ENCODE measurements around the gene BRIX1. TPM values are rescaled to one million over a fixed set of nuclear protein-coding genes. Genes with fewer than 3 reads are reported as not detected.

Gene BRIX1
- total and polyA plus RNA-seq, 2 donors (not counting 1 experiment from before 2014, with no cell fraction given), result 6.9 to 29.3 TPM

- intact Hi-C loops (cut with micrococcal nuclease), result no loop called here
- Mint-ChIP-seq H3K27ac (peak overlapping the region; percentile 94), H3K9me3 (ENCODE audit: insufficient read depth) (no peaks in the 10 kb centered on the region), H3K27me3 (no peaks in the 10 kb centered on the region), H3K4me1 (peaks cover 28% of the 10 kb centered on the region), H3K4me3 (peak overlapping the region; percentile 96)
- Histone ChIP-seq H3K27me3 (replicated peaks in 1 of 4; ENCODE audit: control extremely low read depth in 1 of 4, control insufficient read depth in 3 of 4, insufficient read depth in 4 of 4, low read length in 3 of 4) (no peaks in the 10 kb centered on the region), H3K27ac (ENCODE audit: low read length in 2 of 2) (peak overlapping the region in 1 of 2 donors; percentile 94), H3K4me1 (ENCODE audit: control insufficient read depth in 2 of 2, insufficient read depth in 2 of 2, low read length in 2 of 2) (peaks cover 15 to 20% of the 10 kb centered on the region in 2 donors), H3K4me2 (replicated peaks; ENCODE audit: low read depth, low read length, poor library complexity, severe bottlenecking) (peak overlapping the region; percentile 76), H2AFZ (ENCODE audit: insufficient read depth, low read depth, low read length, poor library complexity, severe bottlenecking) (peak overlapping the region; percentile 87), H3K9ac (ENCODE audit: low read length) (peak overlapping the region; percentile 90), H3K36me3 (replicated peaks in 1 of 2; ENCODE audit: control extremely low read depth in 1 of 2, control insufficient read depth in 1 of 2, extremely low read depth in 1 of 2, insufficient read depth in 2 of 2, low read length in 1 of 2) (peaks cover 6 to 11% of the 10 kb centered on the region in 2 experiments), H4K20me1 (ENCODE audit: control insufficient read depth, insufficient read depth, low read length, poor library complexity, severe bottlenecking) (no peaks in the 10 kb centered on the region), H3K4me3 (ENCODE audit: control extremely low read depth in 1 of 5, extremely low read depth in 1 of 5, insufficient read depth in 1 of 5, low read depth in 2 of 5, low read length in 4 of 5) (peak overlapping the region; percentile 60 to 88 (median 73)), H3K9me3 (ENCODE audit: control extremely low read depth in 1 of 3, control insufficient read depth in 2 of 3, insufficient read depth in 1 of 3, low read length in 2 of 3) (no peaks in the 10 kb centered on the region), H3K79me2 (ENCODE audit: control insufficient read depth, insufficient read depth, low read length) (peaks cover 43% of the 10 kb centered on the region)
- CTCF ChIA-PET, result interaction anchor here (1.0 to 2.2 kb wide), 5 partner anchors 10 to 92 kb away, joined by 3 to 24 read pairs (median 5); partner anchors contain the start of genes BRIX1, RAD1 and TTC23L
- ATAC-seq (ENCODE audit: low read depth) (no peak), DNase-seq (no peak)
- POLR2A ChIA-PET, result interaction anchor here (2.5 kb wide), 1 partner anchor 15 kb away, joined by 54 read pairs; the partner anchor contains the start of genes BRIX1 and RAD1
- 0% methylated on average over 2 of the region's 3 CpGs for WGBS (ENCODE audit: insufficient coverage)
- TF ChIP-seq EZH2 (IDR thresholded peaks at IDR 0.05; ENCODE audit: borderline replicate concordance, insufficient read depth, low read depth, low read length, poor library complexity, severe bottlenecking), result no peak
- TF ChIP-seq CTCF (IDR thresholded peaks at IDR 0.05), result no peak
These were observed 14.9 kb downstream of the BRIX1 start for GRCh38 chr5:34930462-34930844.

- Histone ChIP-seq H3K9ac (ENCODE audit: low read length) (peak overlapping the region; percentile 90), H3K4me2 (replicated peaks; ENCODE audit: low read depth, low read length, poor library complexity, severe bottlenecking) (peak overlapping the region; percentile 76), H4K20me1 (ENCODE audit: control insufficient read depth, insufficient read depth, low read length, poor library complexity, severe bottlenecking) (no peaks in the 10 kb centered on the region), H3K79me2 (ENCODE audit: control insufficient read depth, insufficient read depth, low read length) (peaks cover 43% of the 10 kb centered on the region), H3K4me3 (ENCODE audit: control extremely low read depth in 1 of 5, extremely low read depth in 1 of 5, insufficient read depth in 1 of 5, low read depth in 2 of 5, low read length in 4 of 5) (peak overlapping the region in 2 of 5 experiments; percentile 60 to 72), H3K27me3 (replicated peaks in 1 of 4; ENCODE audit: control extremely low read depth in 1 of 4, control insufficient read depth in 3 of 4, insufficient read depth in 4 of 4, low read length in 3 of 4) (no peaks in the 10 kb centered on the region), H3K9me3 (ENCODE audit: control extremely low read depth in 1 of 3, control insufficient read depth in 2 of 3, insufficient read depth in 1 of 3, low read length in 2 of 3) (no peaks in the 10 kb centered on the region), H3K36me3 (replicated peaks in 1 of 2; ENCODE audit: control extremely low read depth in 1 of 2, control insufficient read depth in 1 of 2, extremely low read depth in 1 of 2, insufficient read depth in 2 of 2, low read length in 1 of 2) (peaks cover 6 to 11% of the 10 kb centered on the region in 2 experiments), H3K4me1 (ENCODE audit: control insufficient read depth in 2 of 2, insufficient read depth in 2 of 2, low read length in 2 of 2) (peaks cover 15 to 20% of the 10 kb centered on the region in 2 donors), H2AFZ (ENCODE audit: insufficient read depth, low read depth, low read length, poor library complexity, severe bottlenecking) (no peak overlapping the region), H3K27ac (ENCODE audit: low read length in 2 of 2) (no peak overlapping the region)
- peak overlapping the region; percentile 96 for H3K4me3 Mint-ChIP-seq
- no peaks in the 10 kb centered on the region for H3K9me3 Mint-ChIP-seq (ENCODE audit: insufficient read depth)
- TF ChIP-seq EZH2 (IDR thresholded peaks at IDR 0.05; ENCODE audit: borderline replicate concordance, insufficient read depth, low read depth, low read length, poor library complexity, severe bottlenecking) (no peak), CTCF (IDR thresholded peaks at IDR 0.05) (no peak)
- ChIA-PET CTCF (interaction anchor here (1.2 kb wide), 2 partner anchors 11 to 16 kb away, joined by 3 read pairs; no protein-coding TSS in a partner anchor), POLR2A (interaction anchor here (2.5 kb wide), 1 partner anchor 15 kb away, joined by 54 read pairs; the partner anchor contains the start of genes BRIX1 and RAD1)
- no peak overlapping the region for H3K27ac Mint-ChIP-seq
- no peaks in the 10 kb centered on the region for H3K27me3 Mint-ChIP-seq
- WGBS (ENCODE audit: insufficient coverage), result 91% methylated on average over 2 of the region's 4 CpGs
- H3K4me1 Mint-ChIP-seq, result peaks cover 28% of the 10 kb centered on the region
- DNase-seq (no peak), ATAC-seq (ENCODE audit: low read depth) (no peak)
- intact Hi-C loops (cut with micrococcal nuclease), result no loop called here
These were observed 15.4 kb downstream of the BRIX1 start for GRCh38 chr5:34930870-34931269.
